GM21360 (cell line): ENCODE measurements around the gene JPH3.

Experiments
- ATAC-seq: cut with Tn5 transposase; IDR thresholded peaks from one replicate; pipeline ENCODE4 v1.9.1; 2021; ENCODE audit warnings: mild to moderate bottlenecking, moderate library complexity; ENCODE audit not compliant: unreplicated experiment

The JPH3 gene

DNA sequence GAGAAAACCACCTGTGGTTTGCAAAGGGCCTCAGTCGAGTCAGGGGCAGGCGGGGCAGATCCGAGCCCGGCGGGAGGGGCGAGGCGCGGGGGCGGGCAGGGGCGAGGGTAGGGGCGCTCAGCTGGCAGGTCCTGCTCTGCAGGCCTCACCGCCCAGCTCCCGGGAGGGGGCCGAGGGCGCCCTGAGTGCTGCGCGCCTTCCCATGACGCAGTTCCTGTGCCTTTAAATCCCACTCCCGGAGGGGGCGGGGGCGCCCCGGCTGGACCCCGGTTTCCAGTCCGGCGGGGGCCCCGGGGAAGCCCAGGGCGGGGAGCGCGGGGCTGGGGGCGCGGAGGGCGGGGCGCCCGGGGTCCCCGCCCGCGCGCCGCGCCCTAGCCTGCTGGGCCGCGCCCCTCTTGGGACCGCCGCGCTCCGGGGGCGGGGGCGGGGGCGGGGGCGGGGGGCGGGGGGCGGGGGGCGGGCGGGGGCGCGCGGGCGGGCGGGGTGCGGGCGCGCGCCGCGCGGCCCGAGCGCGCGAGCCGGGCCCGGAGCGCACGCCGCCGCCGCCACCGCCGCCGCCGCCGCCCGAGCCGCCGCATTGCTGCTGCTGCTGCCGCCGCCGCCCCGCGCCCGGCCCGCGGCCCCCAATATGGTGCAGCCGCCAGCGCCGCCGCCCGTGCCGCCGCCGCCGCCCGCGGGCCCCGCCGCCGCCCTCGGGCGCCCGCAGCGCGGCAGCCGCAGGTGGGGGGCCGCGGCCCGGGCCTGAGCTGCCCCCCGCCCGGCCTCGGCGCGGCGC is at the start of gene JPH3:
JPH3 (plus strand) TSS at position 508 of the 775 bp plus-strand sequence. CDS start 639 bp downstream, outside the sequence.
- no peak for ATAC-seq

DNA sequence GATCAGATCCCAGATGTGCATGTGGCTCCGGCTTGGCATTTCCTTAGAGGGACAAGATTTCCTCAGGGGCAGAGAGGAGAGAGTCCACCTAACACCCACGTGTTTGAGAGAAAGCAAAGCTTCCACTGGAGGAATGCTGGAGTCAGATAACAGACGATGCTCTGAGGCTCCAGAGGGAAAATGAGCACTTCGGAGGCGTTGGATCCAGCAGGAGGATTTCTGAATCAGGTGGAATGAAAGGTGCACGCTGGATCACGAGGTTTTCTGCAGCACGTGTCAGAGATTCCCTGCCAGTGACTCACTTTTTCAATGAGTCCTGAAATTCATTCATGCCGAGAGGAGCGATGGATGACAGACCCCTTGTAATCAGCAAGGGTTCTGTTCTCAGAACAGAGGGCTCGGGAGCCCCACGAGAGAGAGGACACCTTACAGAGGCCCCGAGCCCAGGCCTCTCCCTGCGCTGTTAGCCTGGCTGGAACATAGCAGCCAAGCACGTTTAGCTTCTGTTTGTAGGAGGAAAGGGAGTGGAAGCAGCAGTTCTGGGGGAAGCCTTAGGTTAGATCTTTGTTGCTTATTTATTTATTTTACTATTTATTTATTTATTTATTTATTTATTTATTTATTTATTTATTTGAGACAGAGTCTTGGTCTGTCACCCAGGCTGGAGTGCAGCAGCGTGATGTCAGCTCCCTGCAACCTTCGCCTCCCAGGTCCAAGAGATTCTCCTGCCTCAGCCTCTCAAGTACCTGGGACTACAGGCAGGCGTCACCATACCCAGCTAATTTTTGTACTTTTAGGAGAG is 49.3 kb upstream of the JPH3 start:
- no peak for ATAC-seq

DNA sequence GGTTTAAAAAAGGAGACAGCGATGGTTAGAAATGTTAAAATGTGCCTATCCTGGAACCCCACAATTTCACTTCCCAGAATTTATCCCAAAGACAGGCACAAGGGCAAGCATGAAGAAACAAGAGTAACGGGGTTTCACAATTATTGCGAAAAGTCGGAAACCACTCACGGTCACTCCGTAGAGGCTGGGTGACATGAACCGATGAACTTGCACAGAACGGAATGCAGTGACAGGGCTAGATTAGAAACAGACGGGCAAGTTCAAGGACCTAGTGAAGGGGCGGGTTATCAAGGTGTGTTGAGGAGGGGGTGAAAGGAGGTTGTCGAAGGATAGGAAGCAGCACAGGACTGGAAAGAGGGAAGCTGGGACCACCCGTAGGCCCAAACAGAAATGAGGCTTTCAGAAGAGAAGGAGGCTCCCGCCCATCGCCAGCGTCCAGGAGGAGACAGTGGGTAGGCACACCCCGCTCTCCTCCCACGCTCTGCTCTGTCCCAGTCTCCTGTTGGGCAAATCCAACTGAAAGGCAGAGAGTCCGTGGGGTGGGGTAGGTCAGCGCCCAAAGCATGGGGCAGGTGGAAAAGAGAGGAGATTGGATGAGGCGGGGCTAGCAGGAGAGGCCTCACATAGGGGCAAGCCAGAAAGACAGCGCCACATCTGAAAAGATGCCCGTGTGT is 47.4 kb upstream of the JPH3 start:
- ATAC-seq = no peak

DNA sequence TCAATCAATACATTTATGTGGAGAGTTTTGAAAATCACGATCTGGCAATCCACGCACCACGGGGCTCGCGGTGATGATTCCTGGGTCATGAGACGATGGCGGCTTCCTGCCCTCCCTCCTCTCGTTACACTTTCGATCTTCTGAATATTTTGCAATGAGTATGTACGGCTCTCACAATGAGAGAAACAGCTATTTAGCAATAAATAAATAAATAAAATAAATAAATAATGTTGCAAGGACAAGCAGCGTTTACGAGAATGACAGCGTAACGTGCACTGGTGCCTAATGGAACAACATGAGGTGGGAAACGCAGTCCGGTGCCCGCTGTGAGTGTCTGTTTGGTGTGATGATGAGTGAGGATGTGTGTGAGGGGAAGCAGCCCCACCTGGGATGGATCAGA is 46.7 kb upstream of the JPH3 start:
- no peak for ATAC-seq

DNA sequence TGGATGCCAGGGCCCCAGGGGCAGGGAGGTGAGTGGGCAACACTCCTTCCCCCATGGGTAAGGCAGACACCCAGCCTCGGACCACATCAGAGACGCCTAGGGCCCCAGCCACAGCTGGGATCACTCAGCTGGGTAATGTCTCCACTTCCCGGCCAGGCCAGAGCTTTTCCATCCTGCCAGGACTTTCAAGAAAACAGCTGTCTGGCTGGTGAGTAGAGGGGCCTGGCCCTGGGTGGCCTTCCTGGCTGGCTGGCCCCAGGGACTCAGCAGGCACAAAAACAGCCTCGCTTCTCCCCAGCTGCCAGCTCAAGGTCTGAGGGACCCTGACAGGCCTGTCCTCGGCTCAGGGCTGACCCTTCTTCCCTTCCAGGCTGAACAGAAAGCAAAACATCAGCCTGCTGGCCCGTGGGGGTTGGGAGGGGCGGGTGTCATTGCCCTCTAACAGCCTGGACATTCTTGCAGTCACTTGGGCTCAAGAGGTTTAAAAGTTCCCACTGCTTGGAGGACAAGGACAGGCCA is 45.3 kb upstream of the JPH3 start:
- no peak for ATAC-seq

DNA sequence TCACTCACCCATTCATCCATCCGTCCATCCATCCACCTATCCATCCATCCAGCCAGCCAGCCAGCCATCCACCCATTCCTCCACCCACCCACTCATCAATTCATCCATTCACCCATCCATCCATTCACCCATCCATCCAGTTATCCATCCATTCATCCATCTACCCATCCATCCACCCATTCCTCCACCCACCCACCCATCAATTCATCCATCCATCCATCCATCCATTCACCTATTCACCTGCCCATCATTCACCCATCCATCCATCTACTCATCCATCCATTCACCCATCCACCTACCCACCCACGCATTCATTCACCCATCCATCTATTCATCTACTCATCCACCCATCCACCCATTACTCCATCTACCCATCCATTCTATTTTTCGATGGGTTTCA is 43.6 kb upstream of the JPH3 start:
- no peak for ATAC-seq

DNA sequence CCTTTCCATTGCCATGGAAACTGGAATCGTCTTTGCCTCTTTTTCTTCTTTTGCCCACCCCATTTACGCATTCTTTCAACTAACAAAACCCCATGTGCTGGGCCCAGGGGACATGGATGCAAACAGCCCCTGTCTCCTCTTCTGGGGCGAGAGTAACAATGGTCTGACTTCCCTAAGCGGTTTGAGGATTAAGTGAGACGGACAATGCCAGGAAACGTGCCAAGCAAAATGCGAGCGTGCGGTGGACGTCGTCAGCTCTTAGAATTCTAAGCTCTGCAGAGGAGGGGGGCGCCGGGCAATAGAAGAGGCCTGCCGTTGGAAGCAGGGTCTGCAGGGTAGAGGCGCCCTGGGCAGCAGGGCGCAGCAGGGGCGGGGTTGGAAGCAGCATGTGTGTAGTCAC is 42.4 kb upstream of the JPH3 start:
- no peak for ATAC-seq

DNA sequence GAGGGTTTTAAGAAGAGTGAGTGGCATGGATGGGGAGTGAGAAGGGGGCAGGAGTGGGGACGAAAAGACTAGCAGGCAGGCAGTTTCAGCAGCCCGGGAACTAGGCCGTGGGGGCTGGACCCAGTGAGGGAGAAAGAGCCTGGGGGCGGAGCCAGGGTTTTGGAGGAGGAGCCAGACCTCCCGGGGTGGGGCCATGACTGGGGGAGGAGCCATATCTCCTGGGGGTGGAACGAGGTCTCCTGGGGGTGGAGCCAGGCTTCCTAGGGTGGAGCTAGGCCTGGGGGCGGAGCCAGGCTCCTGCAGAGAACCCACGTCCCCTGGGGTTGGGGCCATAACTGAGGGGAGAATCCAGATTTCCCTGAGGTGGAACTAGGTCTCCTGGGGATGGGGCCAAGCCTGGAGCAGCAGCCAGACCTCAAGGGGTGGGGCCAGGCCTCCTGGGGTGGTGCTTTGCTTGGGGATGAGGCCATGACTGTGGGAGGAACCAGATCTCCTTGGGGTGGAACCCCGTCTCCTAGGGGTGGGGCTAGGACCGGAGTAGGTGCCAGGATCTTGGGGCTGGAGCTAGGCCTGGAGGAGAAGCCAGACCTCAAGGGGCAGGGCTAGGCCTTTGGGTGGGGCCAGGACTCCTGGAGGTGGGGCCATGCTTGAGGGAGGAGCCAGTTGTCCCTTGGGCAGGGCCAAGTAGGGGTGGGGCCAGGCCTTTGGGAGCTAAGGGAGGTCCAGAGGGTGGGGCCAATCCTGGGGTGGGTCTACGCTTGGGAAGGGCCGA is 41.7 kb upstream of the JPH3 start:
- ATAC-seq = no peak

DNA sequence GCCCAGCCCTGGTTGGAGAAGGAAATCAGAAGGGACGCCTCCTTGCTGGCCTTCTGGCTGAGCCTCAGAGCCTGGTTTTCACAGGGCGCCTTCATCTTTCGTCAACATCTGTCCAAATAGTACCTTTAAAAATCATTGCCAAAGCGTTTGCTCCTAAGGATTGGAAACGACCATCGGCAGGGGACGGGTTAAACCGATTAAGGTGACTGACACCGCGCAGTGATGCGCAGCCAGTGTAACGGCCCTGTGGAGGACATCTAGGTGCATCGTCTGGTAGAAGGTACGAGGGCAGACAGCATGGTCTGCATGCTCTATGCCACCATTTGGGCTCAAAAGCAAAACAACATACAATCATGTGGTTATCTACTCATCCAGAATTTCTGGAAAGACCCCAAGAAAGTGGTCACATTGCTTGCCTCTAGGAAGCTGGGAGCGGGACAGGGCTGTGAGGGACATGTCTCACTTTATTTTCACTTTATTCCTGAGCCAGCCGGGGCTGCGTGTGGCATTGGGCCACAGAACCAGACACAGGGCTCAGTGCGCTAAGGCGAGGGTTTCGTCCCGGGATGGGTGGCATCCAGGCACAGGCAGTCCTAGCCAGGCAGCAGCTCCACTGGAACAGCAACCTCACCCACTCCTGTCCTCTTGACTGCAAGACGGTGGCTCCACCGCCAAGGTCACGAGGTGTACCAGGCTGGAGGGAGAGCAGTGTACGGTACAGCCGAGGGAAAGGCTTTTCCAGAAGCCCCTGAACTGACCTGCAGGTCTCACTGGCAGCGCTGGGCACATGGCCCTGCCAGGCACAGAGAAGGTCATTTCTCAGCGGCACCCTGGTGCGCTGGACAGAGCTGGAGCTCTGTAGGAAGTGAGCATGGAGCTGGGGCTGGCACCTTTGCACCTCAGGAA is 40.9 kb upstream of the JPH3 start:
- ATAC-seq = no peak

DNA sequence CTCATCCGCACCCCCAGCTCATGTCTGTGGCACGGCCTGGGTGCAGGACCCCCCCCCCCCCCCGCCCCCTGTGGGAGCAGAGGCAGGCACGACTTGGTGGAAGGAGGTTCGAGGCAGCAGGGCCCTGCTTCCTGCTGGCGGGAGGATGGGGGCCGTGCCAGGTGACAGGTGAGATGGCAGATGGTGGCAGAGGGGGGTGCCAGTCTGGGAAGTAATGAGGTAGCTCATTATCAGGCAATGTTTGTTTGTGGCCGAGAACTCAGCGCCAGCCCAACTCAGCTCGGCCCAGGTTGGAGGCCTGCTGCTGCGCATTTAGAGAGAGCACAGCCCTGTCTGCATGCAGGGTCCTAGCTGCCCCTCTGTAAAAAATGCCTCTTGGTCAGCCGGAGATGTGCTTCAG is 40.1 kb upstream of the JPH3 start:
- ATAC-seq = no peak

DNA sequence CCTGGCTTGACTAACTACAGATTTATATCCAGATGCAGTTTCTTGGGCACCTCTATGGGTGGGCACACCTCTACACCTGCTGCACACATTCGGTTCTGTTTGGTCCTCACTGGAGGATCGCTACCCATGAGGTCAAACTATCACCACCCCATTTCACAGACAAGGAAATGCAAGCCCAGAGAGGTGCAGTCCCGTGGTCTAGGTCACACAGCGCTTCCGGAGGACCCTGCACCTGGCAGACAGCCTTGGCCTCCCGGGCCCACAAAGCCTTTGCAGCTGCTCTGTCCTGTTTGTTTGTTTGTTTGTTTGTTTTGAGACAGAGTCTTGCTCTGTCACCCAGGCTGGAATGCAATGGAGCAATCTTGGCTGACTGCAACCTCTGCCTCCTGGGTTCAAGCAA is 39.3 kb upstream of the JPH3 start:
- ATAC-seq = no peak

DNA sequence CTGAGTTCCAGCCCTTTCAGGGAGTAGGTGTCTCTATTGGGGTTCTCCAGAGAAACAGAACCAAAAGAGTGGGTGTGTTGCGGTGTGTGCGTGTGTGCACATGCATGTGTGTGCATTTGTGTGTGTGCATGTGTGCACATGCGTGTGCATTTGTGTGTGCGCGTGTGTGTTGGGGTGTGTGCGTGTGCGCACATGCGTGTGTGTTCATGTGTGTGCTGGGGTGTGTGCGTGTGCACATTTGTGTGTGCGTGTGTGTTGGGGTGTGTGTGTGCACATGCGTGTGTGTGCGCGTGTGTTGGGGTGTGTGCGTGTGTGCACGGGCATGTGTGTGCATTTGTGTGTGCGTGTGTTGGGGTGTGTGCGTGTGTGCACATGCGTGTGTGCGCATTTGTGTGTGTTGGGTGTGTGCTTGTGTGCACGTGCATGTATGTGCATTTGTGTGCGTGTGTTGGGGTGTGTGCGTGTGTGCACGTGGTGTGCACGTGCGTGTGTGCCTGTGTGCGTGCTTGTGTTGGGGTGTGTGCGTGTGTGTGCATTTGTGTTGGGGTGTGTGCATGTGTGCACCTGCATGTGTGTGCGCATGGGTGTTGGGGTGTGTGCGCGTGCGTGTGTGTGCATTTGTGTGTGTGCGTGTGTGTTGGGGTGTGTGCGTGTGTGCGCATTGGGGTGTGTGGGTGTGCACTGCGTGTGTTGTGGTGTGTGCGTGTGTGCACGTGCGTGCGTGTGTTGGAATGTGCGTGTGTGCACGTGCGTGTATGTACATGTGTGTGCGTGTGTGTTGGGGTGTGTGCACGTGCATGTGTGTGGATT is 38.4 kb upstream of the JPH3 start:
- no peak for ATAC-seq

DNA sequence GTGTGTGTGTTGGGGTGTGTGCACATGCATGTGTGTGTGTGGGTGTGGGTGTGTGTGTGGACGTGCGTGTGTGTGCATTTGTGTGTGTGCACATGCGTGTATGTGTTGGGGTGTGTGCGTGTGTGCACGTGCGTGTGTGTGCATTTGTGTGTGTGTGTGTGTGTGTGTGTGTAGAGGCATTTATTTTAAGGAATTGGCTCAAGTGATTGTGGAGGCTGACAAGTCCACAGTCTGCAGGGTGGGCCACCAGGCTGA is 37.9 kb upstream of the JPH3 start:
- ATAC-seq = no peak

DNA sequence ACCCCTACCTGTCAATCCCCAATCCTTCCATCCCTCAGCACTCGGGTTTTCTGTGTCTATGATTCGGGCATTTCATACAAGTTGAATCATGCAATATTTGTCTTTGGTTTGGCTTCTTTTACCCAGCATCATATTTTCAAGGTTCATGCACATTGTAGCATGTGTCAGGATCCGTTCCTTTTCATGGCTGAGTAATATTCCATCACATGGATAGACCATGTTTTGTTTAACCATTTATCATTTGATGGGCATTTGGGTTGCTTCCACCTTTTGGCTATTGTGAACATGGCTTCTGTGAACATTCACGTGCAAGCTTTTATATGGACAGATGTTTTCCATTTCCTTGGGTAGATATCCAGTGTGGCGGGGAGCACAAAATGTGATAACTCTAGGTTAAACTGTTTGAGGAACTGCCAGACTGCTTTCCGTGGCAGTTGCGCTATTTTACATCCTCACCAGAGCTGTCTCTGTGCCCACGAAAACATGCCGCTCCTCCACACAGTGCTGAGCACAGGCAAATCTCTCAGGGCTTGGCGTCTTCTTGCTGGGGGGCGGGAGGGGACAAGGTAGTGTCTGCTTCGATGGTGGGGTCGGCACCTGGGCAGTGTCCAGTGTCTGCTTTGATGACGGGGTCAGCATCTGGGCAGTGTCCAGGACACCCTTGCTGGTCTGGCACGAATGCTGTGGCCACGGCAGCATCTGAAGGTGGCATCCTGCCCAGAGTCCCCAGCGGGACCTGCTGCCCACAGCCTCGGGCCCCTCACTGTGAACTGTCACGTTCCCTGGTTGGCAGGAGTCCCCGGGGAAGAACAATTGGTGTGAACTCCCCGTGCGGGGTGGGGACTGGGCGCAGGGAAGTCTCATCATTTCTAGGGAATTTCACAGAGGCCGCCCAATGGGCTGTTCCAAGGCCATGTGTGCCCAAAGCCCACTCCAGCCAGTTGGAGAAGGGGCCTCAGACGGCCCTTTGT is 32.4 kb upstream of the JPH3 start:
- ATAC-seq = no peak

DNA sequence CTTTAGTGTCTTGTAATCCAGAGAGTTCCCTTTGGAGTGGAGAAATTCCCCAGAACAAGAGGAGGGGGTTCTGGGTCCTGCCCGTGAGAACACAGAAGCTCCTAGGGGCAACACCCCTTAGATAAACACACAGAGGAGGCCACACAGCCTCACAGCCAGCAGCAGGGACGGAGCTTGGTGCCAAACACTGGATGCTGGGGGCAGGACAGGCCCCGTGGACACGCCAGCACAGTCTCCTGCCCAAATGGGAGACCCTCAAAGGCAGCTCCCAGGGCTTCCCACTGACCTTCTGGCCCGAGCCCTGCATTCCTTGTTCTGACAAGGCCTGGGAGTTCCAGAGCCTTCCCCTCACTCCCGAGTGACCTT is 31.8 kb upstream of the JPH3 start:
- no peak for ATAC-seq

DNA sequence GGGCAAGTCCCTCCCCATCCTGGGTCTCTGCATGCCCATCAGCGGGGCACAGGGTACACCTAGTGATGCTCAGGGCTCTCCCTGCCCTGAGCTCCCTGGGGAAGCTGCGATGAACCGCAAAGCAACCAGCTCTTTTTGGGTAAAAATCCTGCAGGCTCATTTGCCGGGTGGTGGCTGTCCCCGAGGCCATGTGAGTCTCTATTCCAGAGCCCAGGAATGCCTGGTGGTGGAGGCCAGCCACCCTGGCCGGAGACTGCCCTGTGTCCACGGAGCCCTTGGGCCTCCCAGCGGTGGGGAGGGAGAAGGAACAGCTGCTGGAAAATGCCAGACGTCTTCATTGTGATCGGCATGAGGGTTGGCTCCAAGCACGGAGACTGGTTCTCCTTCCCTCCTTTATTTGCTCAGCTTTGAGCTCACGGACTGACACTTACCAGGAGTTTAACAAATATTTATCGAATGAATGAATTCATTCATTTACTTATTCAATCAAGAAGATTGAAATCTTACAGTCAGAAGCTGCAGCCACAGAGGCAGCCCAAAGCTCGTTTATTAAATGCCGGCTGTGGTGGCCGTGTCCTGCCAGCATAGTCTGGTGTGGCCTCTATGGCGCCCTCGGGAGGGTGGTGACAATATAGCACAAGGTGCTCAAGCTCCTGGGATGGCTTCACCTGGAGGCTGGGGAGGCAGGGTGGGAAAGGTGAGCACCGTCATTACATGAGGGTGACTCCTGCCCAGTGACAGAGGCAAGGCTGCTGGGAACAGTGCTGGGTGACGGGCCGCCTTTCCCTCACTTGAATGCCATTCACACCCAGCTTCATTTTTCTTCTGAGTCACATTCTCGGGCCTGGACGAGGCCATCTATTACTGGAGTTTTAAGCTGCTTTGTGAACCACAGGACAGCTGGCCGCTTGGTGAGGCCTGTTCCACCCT is 31.1 kb upstream of the JPH3 start:
- no peak for ATAC-seq

DNA sequence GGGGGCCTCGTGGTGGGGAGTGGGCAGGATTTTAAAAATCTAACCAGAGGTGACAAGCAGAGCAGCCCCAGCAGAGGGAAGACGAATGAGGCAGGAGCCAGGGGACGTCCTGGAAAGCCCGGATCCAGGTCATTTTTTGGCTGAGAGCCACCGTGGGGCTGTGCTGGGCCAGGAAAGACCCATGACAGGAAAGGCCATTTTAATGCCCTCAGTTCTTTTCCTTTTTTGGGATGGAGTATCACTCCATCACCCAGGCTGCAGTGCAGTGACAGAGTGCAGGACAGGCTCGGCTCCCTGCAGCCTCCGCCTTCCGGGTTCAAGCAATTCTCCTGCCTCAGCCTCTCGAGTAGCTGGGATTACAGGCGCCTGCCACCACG is 30.5 kb upstream of the JPH3 start:
- no peak for ATAC-seq
